ENCODE results near the gene CBX7. TPM values are rescaled to one million over a fixed set of nuclear protein-coding genes. Genes with fewer than 3 reads are reported as not detected.
"Not testable (repeated sequence)": the region's sequence is repeated elsewhere in the genome, so short reads cannot be mapped to it uniquely, and the experiment has no call there.

CBX7 gene
- total RNA-seq, 2 donors from 2014 or later = 21.5 to 82.9 TPM

- H3K36me3 Mint-ChIP-seq (ENCODE audit: low read depth) = no peaks in the 10 kb centered on the region
- H3K9me3 Mint-ChIP-seq = no peaks in the 10 kb centered on the region
- peaks cover 12% of the 10 kb centered on the region for H3K4me1 Mint-ChIP-seq
- no peak for ATAC-seq (replicated peaks)
- no peak overlapping the region for H3K27ac Mint-ChIP-seq
- no peaks in the 10 kb centered on the region for H3K27me3 Mint-ChIP-seq
- H3K4me3 Mint-ChIP-seq = no peak overlapping the region
Observed at GRCh38 chr22:39169797-39170466, 17.5 kb upstream of the CBX7 start.

- H3K27ac Mint-ChIP-seq = no peak overlapping the region
- H3K9me3 Mint-ChIP-seq = no peaks in the 10 kb centered on the region
- ATAC-seq (replicated peaks) = no peak
- no peak overlapping the region for H3K4me3 Mint-ChIP-seq
- no peaks in the 10 kb centered on the region for H3K4me1 Mint-ChIP-seq
- no peaks in the 10 kb centered on the region for H3K27me3 Mint-ChIP-seq
- H3K36me3 Mint-ChIP-seq (ENCODE audit: low read depth) = no peaks in the 10 kb centered on the region
Observed at GRCh38 chr22:39166547-39166946, 14.1 kb upstream of the CBX7 start.

- not testable (repeated sequence) for ATAC-seq (replicated peaks); H3K9me3 Mint-ChIP-seq; H3K27me3 Mint-ChIP-seq; H3K27ac Mint-ChIP-seq; H3K4me1 Mint-ChIP-seq; H3K4me3 Mint-ChIP-seq; H3K36me3 Mint-ChIP-seq (ENCODE audit: low read depth)
Observed at GRCh38 chr22:39156093-39156492, 3.6 kb upstream of the CBX7 start.

GRCh38 chr22:39155421-39155820 is 2.9 kb upstream of the CBX7 start:
- no peak overlapping the region for H3K4me3 Mint-ChIP-seq
- H3K9me3 Mint-ChIP-seq = no peaks in the 10 kb centered on the region
- peaks cover 11% of the 10 kb centered on the region for H3K4me1 Mint-ChIP-seq
- peaks cover 14% of the 10 kb centered on the region for H3K36me3 Mint-ChIP-seq (ENCODE audit: low read depth)
- ATAC-seq (replicated peaks) = no peak
- peaks cover 7% of the 10 kb centered on the region for H3K27me3 Mint-ChIP-seq
- no peak overlapping the region for H3K27ac Mint-ChIP-seq

- Mint-ChIP-seq H3K4me3 (peak overlapping the region; percentile 92), H3K27ac (peak overlapping the region; percentile 92), H3K4me1 (peaks cover 15% of the 10 kb centered on the region), H3K27me3 (peaks cover 7% of the 10 kb centered on the region), H3K36me3 (ENCODE audit: low read depth) (peaks cover 31% of the 10 kb centered on the region), H3K9me3 (no peaks in the 10 kb centered on the region)
- no peak for ATAC-seq (replicated peaks)
Observed at GRCh38 chr22:39153220-39153717, 789 bp upstream of the CBX7 start.

- peak overlapping the region; percentile 88 for H3K27ac Mint-ChIP-seq
- H3K4me3 Mint-ChIP-seq = peak overlapping the region; percentile 92
- ATAC-seq (replicated peaks) = no peak
- peaks cover 15% of the 10 kb centered on the region for H3K4me1 Mint-ChIP-seq
- H3K36me3 Mint-ChIP-seq (ENCODE audit: low read depth) = peaks cover 31% of the 10 kb centered on the region
- no peaks in the 10 kb centered on the region for H3K9me3 Mint-ChIP-seq
- H3K27me3 Mint-ChIP-seq = peaks cover 7% of the 10 kb centered on the region
Observed at GRCh38 chr22:39152024-39152510, 413 bp downstream of the CBX7 start.

- Mint-ChIP-seq H3K4me3 (peak overlapping the region; percentile 92), H3K4me1 (peaks cover 19% of the 10 kb centered on the region), H3K9me3 (no peaks in the 10 kb centered on the region), H3K36me3 (ENCODE audit: low read depth) (peaks cover 34% of the 10 kb centered on the region), H3K27ac (peak overlapping the region; percentile 88), H3K27me3 (peaks cover 7% of the 10 kb centered on the region)
- no peak for ATAC-seq (replicated peaks)
Observed at GRCh38 chr22:39151329-39151975, 1.0 kb downstream of the CBX7 start.

- no peak for ATAC-seq (replicated peaks)
- H3K36me3 Mint-ChIP-seq (ENCODE audit: low read depth) = peaks cover 36% of the 10 kb centered on the region
- H3K27ac Mint-ChIP-seq = peak overlapping the region; percentile 88
- peaks cover 7% of the 10 kb centered on the region for H3K27me3 Mint-ChIP-seq
- H3K4me3 Mint-ChIP-seq = peak overlapping the region; percentile 92
- no peaks in the 10 kb centered on the region for H3K9me3 Mint-ChIP-seq
- H3K4me1 Mint-ChIP-seq = peaks cover 22% of the 10 kb centered on the region
Observed at GRCh38 chr22:39150848-39151215, 1.6 kb downstream of the CBX7 start.

GRCh38 chr22:39149915-39150847 is 2.3 kb downstream of the CBX7 start:
- H3K27ac Mint-ChIP-seq = peak overlapping the region; percentile 88
- H3K4me1 Mint-ChIP-seq = peaks cover 22% of the 10 kb centered on the region
- H3K9me3 Mint-ChIP-seq = no peaks in the 10 kb centered on the region
- H3K27me3 Mint-ChIP-seq = peaks cover 7% of the 10 kb centered on the region
- peak overlapping the region; percentile 92 for H3K4me3 Mint-ChIP-seq
- ATAC-seq (replicated peaks) = no peak
- H3K36me3 Mint-ChIP-seq (ENCODE audit: low read depth) = peaks cover 36% of the 10 kb centered on the region

- Mint-ChIP-seq H3K36me3 (ENCODE audit: low read depth) (peaks cover 36% of the 10 kb centered on the region), H3K4me1 (peaks cover 27% of the 10 kb centered on the region), H3K4me3 (peak overlapping the region; percentile 92), H3K27me3 (peaks cover 6% of the 10 kb centered on the region), H3K9me3 (no peaks in the 10 kb centered on the region), H3K27ac (peak overlapping the region; percentile 88)
- peak; percentile 53 for ATAC-seq (replicated peaks)
Observed at GRCh38 chr22:39148727-39149535, 3.5 kb downstream of the CBX7 start.

GRCh38 chr22:39148026-39148726 is 4.3 kb downstream of the CBX7 start:
- Mint-ChIP-seq H3K27ac (peak overlapping the region; percentile 88), H3K27me3 (no peaks in the 10 kb centered on the region), H3K4me1 (peaks cover 22% of the 10 kb centered on the region), H3K36me3 (ENCODE audit: low read depth) (peaks cover 31% of the 10 kb centered on the region), H3K4me3 (peak overlapping the region; percentile 92), H3K9me3 (no peaks in the 10 kb centered on the region)
- ATAC-seq (replicated peaks) = no peak

GRCh38 chr22:39147335-39148025 is 5.0 kb downstream of the CBX7 start:
- H3K4me3 Mint-ChIP-seq = peak overlapping the region; percentile 92

More at GRCh38 chr22:39147335-39148025, 5.0 kb downstream of the CBX7 start:
- no peak for ATAC-seq (replicated peaks)
- H3K36me3 Mint-ChIP-seq (ENCODE audit: low read depth) = peaks cover 31% of the 10 kb centered on the region
- H3K4me1 Mint-ChIP-seq = peaks cover 22% of the 10 kb centered on the region
- no peaks in the 10 kb centered on the region for H3K9me3 Mint-ChIP-seq
- H3K27me3 Mint-ChIP-seq = no peaks in the 10 kb centered on the region
- peak overlapping the region; percentile 25 for H3K27ac Mint-ChIP-seq

Measured in activated T-helper 17 cell treated with anti-CD3 and anti-CD28 coated beads, Interleukin-2, amount 50 U/mL, for 72 hours (primary cell).